IMR-90 (cell line): ENCODE measurements around the gene TAF4. TPM values are rescaled to one million over a fixed set of nuclear protein-coding genes. Genes with fewer than 3 reads are reported as not detected.

Experiments used
- ATAC-seq: fragments of 200-7000 bp; cut with Tn5 transposase; 2 replicates; pipeline ENCODE4 v1.9.1; 2020; ENCODE audit warnings: low read depth, mild to moderate bottlenecking, moderate library complexity
- BruUV-seq: library from RNA; stranded (reverse); fragments of 400-500 nt; replicated peaks from 2 replicates; lab custom pipeline; 2021; lab: Mats Ljungman, UMichigan
- CTCF ChIA-PET: fragments of 300-600 bp; formaldehyde crosslinking; extraction: SDS; loops from one replicate; lab custom pipeline; 2021; ENCODE audit warnings: antibody characterized with exemption; lab: Yijun Ruan, JAX
- POLR2A ChIA-PET: fragments of 300-600 bp; sonication (Branson Sonifier 250); formaldehyde crosslinking; loops from one replicate; lab custom pipeline; 2022; ENCODE audit warnings: antibody characterized with exemption; ENCODE audit not compliant: unreplicated experiment; lab: Charles Lee
- DNase-seq: peaks from one replicate; pipeline ENCODE4 v3.0.0; 2013
- H2AFZ ChIP-seq: replicated peaks from 2 replicates; pipeline ENCODE3; 2013; ENCODE audit warnings: low read length, mild to moderate bottlenecking; ENCODE audit not compliant: poor library complexity
- H2AK5ac ChIP-seq: 2 replicates; pipeline ENCODE4 v1.6.1; 2013; ENCODE audit warnings: low read depth, low read length, inconsistent platforms
- H2AK9ac ChIP-seq: replicated peaks from 2 replicates; pipeline ENCODE3; 2013; ENCODE audit warnings: mild to moderate bottlenecking, low read depth, low read length, moderate library complexity; ENCODE audit not compliant: poor library complexity
- H2BK120ac ChIP-seq: 2 replicates; pipeline ENCODE4 v1.6.1; 2013; ENCODE audit warnings: low read depth, low read length, inconsistent platforms
- H2BK15ac ChIP-seq: 3 replicates; pipeline ENCODE4 v1.6.1; 2013; ENCODE audit warnings: low read depth, low read length, inconsistent platforms
- H2BK20ac ChIP-seq: 2 replicates; pipeline ENCODE4 v1.6.1; 2013; ENCODE audit warnings: low read depth, mild to moderate bottlenecking, inconsistent platforms, low read length, moderate library complexity
- H2BK5ac ChIP-seq: 2 replicates; pipeline ENCODE4 v1.6.1; 2013; ENCODE audit warnings: mild to moderate bottlenecking, low read depth, low read length, inconsistent platforms; ENCODE audit not compliant: poor library complexity, severe bottlenecking
- H3K14ac ChIP-seq: replicated peaks from 2 replicates; pipeline ENCODE4 v1.6.1; 2013; ENCODE audit warnings: low read depth, low read length, inconsistent platforms
- H3K18ac ChIP-seq: 2 replicates; pipeline ENCODE4 v1.6.1; 2013; ENCODE audit warnings: low read depth, low read length, control low read depth
- H3K23ac ChIP-seq: 2 replicates; pipeline ENCODE4 v1.6.1; 2013; ENCODE audit warnings: low read depth, low read length, inconsistent platforms
- H3K27ac ChIP-seq: 2 replicates; pipeline ENCODE4 v1.5.1; 2013; ENCODE audit warnings: mild to moderate bottlenecking, control low read depth, low read length; ENCODE audit not compliant: insufficient read depth
- H3K27me3 ChIP-seq: 2 replicates; pipeline ENCODE4 v1.6.1; 2013; ENCODE audit warnings: low read length; ENCODE audit not compliant: control insufficient read depth, insufficient read depth
- H3K36me3 ChIP-seq: 2 replicates; pipeline ENCODE4 v1.6.1; 2013; ENCODE audit warnings: low read length, mixed read lengths; ENCODE audit not compliant: control insufficient read depth, insufficient read depth
- H3K4ac ChIP-seq: 2 replicates; pipeline ENCODE4 v1.6.1; 2013; ENCODE audit warnings: low read depth, low read length, inconsistent platforms
- H3K4me1 ChIP-seq: 2 replicates; pipeline ENCODE4 v1.6.1; 2013; ENCODE audit warnings: low read length, mixed read lengths; ENCODE audit not compliant: control insufficient read depth, insufficient read depth
- H3K4me2 ChIP-seq: 2 replicates; pipeline ENCODE4 v1.6.1; 2013; ENCODE audit warnings: low read depth, mild to moderate bottlenecking, control low read depth, low read length, moderate library complexity
- H3K4me3 ChIP-seq: 2 replicates; pipeline ENCODE4 v1.5.1; 2013; ENCODE audit warnings: low read depth, mild to moderate bottlenecking, control low read depth, low read length, moderate library complexity; ENCODE audit not compliant: insufficient read depth
- H3K56ac ChIP-seq: 2 replicates; pipeline ENCODE4 v1.6.1; 2013; ENCODE audit warnings: low read length, inconsistent platforms; ENCODE audit not compliant: insufficient read depth; ENCODE audit errors: extremely low read depth
- H3K79me1 ChIP-seq, 2 experiments: 2 replicates each; pipeline ENCODE4 v1.6.1; 2013; ENCODE audit warnings: low read length in 2 of 2, inconsistent platforms in 1 of 2, low read depth in 1 of 2
- H3K9ac ChIP-seq: 2 replicates; pipeline ENCODE4 v1.6.1; 2013; ENCODE audit warnings: low read depth, low read length, control low read depth
- H3K9me1 ChIP-seq: 2 replicates; pipeline ENCODE4 v1.6.1; 2013; ENCODE audit warnings: low read length, inconsistent platforms; ENCODE audit not compliant: insufficient read depth
- H3K9me3 ChIP-seq: 2 replicates; pipeline ENCODE4 v1.6.1; 2013; ENCODE audit warnings: low read length; ENCODE audit not compliant: control insufficient read depth, insufficient read depth
- H4K20me1 ChIP-seq: 2 replicates; pipeline ENCODE4 v1.6.1; 2013; ENCODE audit warnings: low read length, inconsistent platforms; ENCODE audit not compliant: insufficient read depth
- H4K5ac ChIP-seq: 2 replicates; pipeline ENCODE4 v1.6.1; 2013; ENCODE audit warnings: mild to moderate bottlenecking, low read depth, low read length, control low read depth
- H4K8ac ChIP-seq, 2 experiments: 2 replicates each; pipeline ENCODE4 v1.6.1; 2013; ENCODE audit warnings: low read depth in 2 of 2, low read length in 2 of 2, control low read depth in 1 of 2, inconsistent platforms in 1 of 2
- H4K91ac ChIP-seq: 2 replicates; pipeline ENCODE4 v1.6.1; 2013; ENCODE audit warnings: low read depth, low read length, inconsistent platforms; ENCODE audit not compliant: insufficient read depth
- BHLHE40 ChIP-seq: fragments of 150-350 bp; IDR thresholded peaks from 2 replicates; pipeline ENCODE4 v1.6.1; 2016; ENCODE audit warnings: mild to moderate bottlenecking, low read depth, low read length
- CTCF ChIP-seq: conservative IDR thresholded peaks from 2 replicates; pipeline ENCODE4 v1.5.1; 2012; ENCODE audit warnings: mild to moderate bottlenecking, low read depth, low read length, improper control_type of control experiment
- FOS ChIP-seq: fragments of 150-350 bp; IDR thresholded peaks from 2 replicates; pipeline ENCODE4 v1.6.1; 2016; ENCODE audit warnings: low read depth, low read length
- MAFK ChIP-seq: IDR thresholded peaks from 2 replicates; pipeline ENCODE4 v1.6.1; 2012; ENCODE audit warnings: low read depth, low read length, improper control_type of control experiment
- NFE2L2 ChIP-seq: fragments of 150-350 bp; IDR thresholded peaks from 2 replicates; pipeline ENCODE4 v1.6.1; 2016; ENCODE audit warnings: low read depth, mild to moderate bottlenecking, low read length
- POLR2A ChIP-seq: IDR thresholded peaks from 2 replicates; pipeline ENCODE4 v1.6.1; 2012; ENCODE audit warnings: mild to moderate bottlenecking, low read depth, low read length
- RAD21 ChIP-seq: IDR thresholded peaks from 2 replicates; pipeline ENCODE4 v1.6.1; 2012; ENCODE audit warnings: low read length, improper control_type of control experiment
- RCOR1 ChIP-seq: IDR thresholded peaks from 2 replicates; pipeline ENCODE4 v1.6.1; 2012; ENCODE audit warnings: mild to moderate bottlenecking, low read length, improper control_type of control experiment; ENCODE audit not compliant: insufficient replicate concordance
- SMC3 ChIP-seq: fragments of 150-350 bp; IDR thresholded peaks from 2 replicates; pipeline ENCODE4 v1.6.1; 2016; ENCODE audit warnings: low read depth, mild to moderate bottlenecking, antibody characterized with exemption, low read length, moderate library complexity
- USF2 ChIP-seq: fragments of 150-350 bp; IDR thresholded peaks from 2 replicates; pipeline ENCODE4 v1.6.1; 2017; ENCODE audit warnings: mild to moderate bottlenecking, antibody characterized with exemption, low read length, low read depth
- WGBS, 2 experiments: methylation state at CpG; one replicate each; pipeline versions ENCODE4 v1.1.5 to v1.1.7; 2013; ENCODE audit warnings: missing lambda C conversion rate in 2 of 2; ENCODE audit not compliant: insufficient read length in 1 of 2; ENCODE audit errors: extremely low coverage in 2 of 2; 5-methylcytosine and 5-hydroxymethylcytosine counted together
- dilution Hi-C: fragments of 300-500 bp; cut with HindIII; formaldehyde crosslinking; loops from one replicate; pipeline ENCODE4 v1.14.3; 2018; ENCODE audit warnings: low sequenced_read_pairs; ENCODE audit not compliant: unreplicated experiment
- in situ Hi-C: fragments of 300-500 bp; cut with MboI; formaldehyde crosslinking; loops from 3 replicates; pipeline ENCODE4 v1.14.3; 2019; ENCODE audit warnings: low sequenced_read_pairs, inconsistent platforms, mixed read lengths
- intact Hi-C: fragments of 100-400 bp; cut with micrococcal nuclease; formaldehyde crosslinking; loops from 2 replicates; pipeline ENCODE4 v1.10.0; 2022
- polyA plus RNA-seq, 3 experiments: library from polyadenylated mRNA; depleted of rRNA; stranded (reverse); fragments of >200 nt; gene quantifications; 2 replicates each; pipeline ENCODE4 v1.2.3, GENCODE V29; 2012; ENCODE audit warnings: low replicate concordance in 1 of 3
- total RNA-seq: library from RNA; depleted of rRNA; stranded (reverse); fragments of >200 nt; gene quantifications from 2 replicates; pipeline ENCODE4 v1.2.3, GENCODE V29; 2012
- TF ChIP-seq, protein P1 (sequence below): fragments of 150-350 bp; IDR thresholded peaks from 2 replicates; pipeline ENCODE4 v1.6.1; 2016; ENCODE audit warnings: low read depth, mild to moderate bottlenecking, low read length, moderate library complexity, borderline replicate concordance

Gene TAF4
- total and polyA plus RNA-seq, 2 of the 4 experiments (the other 2 are of a cell fraction), result 1.4 to 5.1 TPM

DNA sequence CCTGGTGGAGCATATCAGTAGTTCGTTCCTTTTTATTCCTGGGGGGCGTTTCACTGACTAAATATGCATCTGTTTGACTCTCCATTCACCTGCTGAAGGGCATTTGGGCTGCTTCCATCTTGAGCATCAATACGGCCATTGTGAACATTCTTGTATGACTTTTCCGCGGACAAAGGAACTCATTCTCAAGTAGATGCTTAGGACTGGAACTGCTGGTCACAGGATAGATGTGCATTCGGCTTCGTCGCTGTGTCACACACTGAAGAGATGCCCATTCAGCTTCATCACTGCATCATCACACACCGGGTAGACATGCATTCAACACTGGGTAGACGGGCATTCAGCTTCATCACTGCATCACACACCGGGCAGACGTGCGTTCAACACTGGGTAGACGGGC is 95.3 kb downstream of the TAF4 start:
- Histone ChIP-seq H3K4me3 (no peak overlapping the region), H2AK9ac (no peak overlapping the region), H2BK20ac (no peak overlapping the region), H3K4me2 (no peak overlapping the region), H4K8ac (no peak overlapping the region), H4K5ac (no peak overlapping the region), H3K9me1 (0 out of 2 replicates have a peak, but pooled peaks cover 3% of the 10 kb centered on the region), H3K56ac (no peak overlapping the region), H3K14ac (no peak overlapping the region), H3K4ac (no peak overlapping the region), H2AFZ (no peak overlapping the region), H4K91ac (no peak overlapping the region), H3K18ac (no peak overlapping the region), H2AK5ac (no peak overlapping the region), H3K36me3 (peaks cover 20% of the 10 kb centered on the region), H3K4me1 (no peaks in the 10 kb centered on the region), H3K9me3 (peaks cover 3% of the 10 kb centered on the region; the same call in 1 of the 2 replicates), H3K27ac (no peak overlapping the region), H2BK120ac (no peak overlapping the region), H3K27me3 (peaks cover 9% of the 10 kb centered on the region; the same call in 1 of the 2 replicates), H3K79me1 (no peaks in the 10 kb centered on the region), H3K23ac (no peak overlapping the region), H2BK5ac (no peak overlapping the region), H4K20me1 (no peaks in the 10 kb centered on the region; the same call in 1 of the 2 replicates), H3K9ac (no peak overlapping the region), H2BK15ac (no peak overlapping the region)
- DNase-seq (no peak), ATAC-seq (no peak)
- 96% methylated on average over 5 of the region's 14 CpGs; no CpG with 5 or more reads in 1 of the 2 experiments for WGBS, 2 experiments
- dilution Hi-C loops, result no loop called here
- intact Hi-C loops, result no loop called here
- ChIA-PET POLR2A (no interaction called here), CTCF (no interaction called here)
- in situ Hi-C loops, result no loop called here
- BruUV-seq, result no TSS peak
- no peak for TF ChIP-seq RAD21
- no peak for TF ChIP-seq RCOR1
- TF ChIP-seq POLR2A, result no peak
- no peak for TF ChIP-seq FOS
- TF ChIP-seq SMC3, result no peak
- TF ChIP-seq CTCF, result no peak
- TF ChIP-seq, protein P1, sequence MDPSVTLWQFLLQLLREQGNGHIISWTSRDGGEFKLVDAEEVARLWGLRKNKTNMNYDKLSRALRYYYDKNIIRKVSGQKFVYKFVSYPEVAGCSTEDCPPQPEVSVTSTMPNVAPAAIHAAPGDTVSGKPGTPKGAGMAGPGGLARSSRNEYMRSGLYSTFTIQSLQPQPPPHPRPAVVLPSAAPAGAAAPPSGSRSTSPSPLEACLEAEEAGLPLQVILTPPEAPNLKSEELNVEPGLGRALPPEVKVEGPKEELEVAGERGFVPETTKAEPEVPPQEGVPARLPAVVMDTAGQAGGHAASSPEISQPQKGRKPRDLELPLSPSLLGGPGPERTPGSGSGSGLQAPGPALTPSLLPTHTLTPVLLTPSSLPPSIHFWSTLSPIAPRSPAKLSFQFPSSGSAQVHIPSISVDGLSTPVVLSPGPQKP, result no peak
- no peak for TF ChIP-seq BHLHE40
- no peak for TF ChIP-seq USF2
- no peak for TF ChIP-seq MAFK
- TF ChIP-seq NFE2L2, result no peak
